ENCODE measurements around the gene GIPC3.

The GIPC3 gene

DNA sequence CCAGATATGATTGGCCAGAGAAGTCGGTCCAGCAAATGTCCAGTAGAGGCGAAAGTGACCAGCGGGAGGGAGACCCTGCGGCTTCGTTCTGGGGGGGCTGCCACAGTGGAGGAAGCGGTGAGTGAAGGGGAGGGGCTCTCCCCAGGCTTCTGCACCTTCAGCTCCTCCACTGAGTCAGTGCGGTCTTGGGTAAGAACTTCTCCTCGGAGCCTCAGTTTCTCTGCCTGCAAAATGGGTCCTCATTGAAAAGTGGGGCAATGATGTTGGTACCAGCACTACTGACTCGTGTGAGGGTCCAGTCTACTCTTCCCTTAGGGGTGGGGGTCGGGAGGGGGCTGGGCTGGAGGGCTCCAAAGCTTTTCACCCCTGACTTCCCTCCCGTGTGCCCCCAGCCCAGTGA is 4.2 kb downstream of the GIPC3 start:
- Histone ChIP-seq H3K9me3 (ENCODE audit: severe bottlenecking) (no peaks in the 10 kb centered on the region), H3K4me3 (ENCODE audit: severe bottlenecking) (no peak overlapping the region)
- no peak for DNase-seq (ENCODE audit: low spot score)

GRCh38 chr19:3589949-3590348 is 4.7 kb downstream of the GIPC3 start:
- TF ChIP-seq CTCF (IDR thresholded peaks at IDR 0.05; ENCODE audit: poor library complexity, severe bottlenecking): no peak
- ATAC-seq (ENCODE audit: low read depth) (no peak), DNase-seq (ENCODE audit: low spot score) (no peak)

More for the DNA sequence above, 4.2 kb downstream of the GIPC3 start:
- ATAC-seq (ENCODE audit: low read depth): no peak
- H3K27me3 ChIP-seq (ENCODE audit: insufficient read depth, poor library complexity, severe bottlenecking): peaks cover 23% of the 10 kb centered on the region
- no peaks in the 10 kb centered on the region for H3K36me3 ChIP-seq (ENCODE audit: low read depth)
- no peaks in the 10 kb centered on the region for H3K4me1 ChIP-seq (ENCODE audit: insufficient read depth, poor library complexity, severe bottlenecking)
- no peak for TF ChIP-seq CTCF (IDR thresholded peaks at IDR 0.05; ENCODE audit: poor library complexity, severe bottlenecking)
- no peak overlapping the region for H3K27ac ChIP-seq (ENCODE audit: poor library complexity, severe bottlenecking)

GRCh38 chr19:3590991-3591659 is 5.8 kb downstream of the GIPC3 start:
- peaks cover 11% of the 10 kb centered on the region for H3K27me3 ChIP-seq (ENCODE audit: insufficient read depth, poor library complexity, severe bottlenecking)
- DNase-seq (ENCODE audit: low spot score) (no peak), ATAC-seq (ENCODE audit: low read depth) (no peak)
- no peak overlapping the region for H3K27ac ChIP-seq (ENCODE audit: poor library complexity, severe bottlenecking)
- no peaks in the 10 kb centered on the region for H3K36me3 ChIP-seq (ENCODE audit: low read depth)
- no peaks in the 10 kb centered on the region for H3K4me1 ChIP-seq (ENCODE audit: insufficient read depth, poor library complexity, severe bottlenecking)
- no peak overlapping the region for H3K4me3 ChIP-seq (ENCODE audit: severe bottlenecking)
- no peaks in the 10 kb centered on the region for H3K9me3 ChIP-seq (ENCODE audit: severe bottlenecking)
- TF ChIP-seq CTCF (IDR thresholded peaks at IDR 0.05; ENCODE audit: poor library complexity, severe bottlenecking): no peak

More at GRCh38 chr19:3589949-3590348, 4.7 kb downstream of the GIPC3 start:
- Histone ChIP-seq H3K9me3 (ENCODE audit: severe bottlenecking) (no peaks in the 10 kb centered on the region), H3K27me3 (ENCODE audit: insufficient read depth, poor library complexity, severe bottlenecking) (peaks cover 20% of the 10 kb centered on the region), H3K4me1 (ENCODE audit: insufficient read depth, poor library complexity, severe bottlenecking) (no peaks in the 10 kb centered on the region), H3K4me3 (ENCODE audit: severe bottlenecking) (no peak overlapping the region), H3K27ac (ENCODE audit: poor library complexity, severe bottlenecking) (no peak overlapping the region), H3K36me3 (ENCODE audit: low read depth) (no peaks in the 10 kb centered on the region)

GRCh38 chr19:3591876-3592613 is 6.8 kb downstream of the GIPC3 start:
- Histone ChIP-seq H3K27me3 (ENCODE audit: insufficient read depth, poor library complexity, severe bottlenecking) (peaks cover 2% of the 10 kb centered on the region), H3K9me3 (ENCODE audit: severe bottlenecking) (no peaks in the 10 kb centered on the region), H3K4me3 (ENCODE audit: severe bottlenecking) (no peak overlapping the region), H3K4me1 (ENCODE audit: insufficient read depth, poor library complexity, severe bottlenecking) (no peaks in the 10 kb centered on the region), H3K27ac (ENCODE audit: poor library complexity, severe bottlenecking) (no peak overlapping the region), H3K36me3 (ENCODE audit: low read depth) (no peaks in the 10 kb centered on the region)
- no peak for TF ChIP-seq CTCF (IDR thresholded peaks at IDR 0.05; ENCODE audit: poor library complexity, severe bottlenecking)
- DNase-seq (ENCODE audit: low spot score) (no peak), ATAC-seq (ENCODE audit: low read depth) (no peak)

GRCh38 chr19:3593156-3593555 is 7.9 kb downstream of the GIPC3 start:
- H3K4me3 ChIP-seq (ENCODE audit: severe bottlenecking): no peak overlapping the region
- no peak for TF ChIP-seq CTCF (IDR thresholded peaks at IDR 0.05; ENCODE audit: poor library complexity, severe bottlenecking)
- H3K27me3 ChIP-seq (ENCODE audit: insufficient read depth, poor library complexity, severe bottlenecking): no peaks in the 10 kb centered on the region
- DNase-seq (ENCODE audit: low spot score): no peak
- no peaks in the 10 kb centered on the region for H3K36me3 ChIP-seq (ENCODE audit: low read depth)
- no peak for ATAC-seq (ENCODE audit: low read depth)
- H3K4me1 ChIP-seq (ENCODE audit: insufficient read depth, poor library complexity, severe bottlenecking): no peaks in the 10 kb centered on the region
- no peaks in the 10 kb centered on the region for H3K9me3 ChIP-seq (ENCODE audit: severe bottlenecking)
- H3K27ac ChIP-seq (ENCODE audit: poor library complexity, severe bottlenecking): no peak overlapping the region
